ENCODE results near the gene CNN1. TPM values are rescaled to one million over a fixed set of nuclear protein-coding genes. Genes with fewer than 3 reads are reported as not detected.
A peak's percentile ranks its signal among the peaks of the same experiment; 100 is the strongest.

CNN1 gene
- total RNA-seq, 1 donor from 2014 or later: 27.3 TPM

GRCh38 chr19:11513946-11514345, 24.7 kb upstream of the CNN1 start:
- intact Hi-C loops (cut with DNase I): no loop called here
- ATAC-seq (peak; percentile 12), DNase-seq (no peak)
- Histone ChIP-seq H3K27me3 (no peaks in the 10 kb centered on the region), H3K27ac (no peak overlapping the region), H3K36me3 (peaks cover 34% of the 10 kb centered on the region), H3K4me3 (no peak overlapping the region), H3K9me3 (no peaks in the 10 kb centered on the region), H3K4me1 (no peaks in the 10 kb centered on the region)
- TF ChIP-seq, protein P1, sequence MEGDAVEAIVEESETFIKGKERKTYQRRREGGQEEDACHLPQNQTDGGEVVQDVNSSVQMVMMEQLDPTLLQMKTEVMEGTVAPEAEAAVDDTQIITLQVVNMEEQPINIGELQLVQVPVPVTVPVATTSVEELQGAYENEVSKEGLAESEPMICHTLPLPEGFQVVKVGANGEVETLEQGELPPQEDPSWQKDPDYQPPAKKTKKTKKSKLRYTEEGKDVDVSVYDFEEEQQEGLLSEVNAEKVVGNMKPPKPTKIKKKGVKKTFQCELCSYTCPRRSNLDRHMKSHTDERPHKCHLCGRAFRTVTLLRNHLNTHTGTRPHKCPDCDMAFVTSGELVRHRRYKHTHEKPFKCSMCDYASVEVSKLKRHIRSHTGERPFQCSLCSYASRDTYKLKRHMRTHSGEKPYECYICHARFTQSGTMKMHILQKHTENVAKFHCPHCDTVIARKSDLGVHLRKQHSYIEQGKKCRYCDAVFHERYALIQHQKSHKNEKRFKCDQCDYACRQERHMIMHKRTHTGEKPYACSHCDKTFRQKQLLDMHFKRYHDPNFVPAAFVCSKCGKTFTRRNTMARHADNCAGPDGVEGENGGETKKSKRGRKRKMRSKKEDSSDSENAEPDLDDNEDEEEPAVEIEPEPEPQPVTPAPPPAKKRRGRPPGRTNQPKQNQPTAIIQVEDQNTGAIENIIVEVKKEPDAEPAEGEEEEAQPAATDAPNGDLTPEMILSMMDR (IDR thresholded peaks at IDR 0.05): no peak

DNA sequence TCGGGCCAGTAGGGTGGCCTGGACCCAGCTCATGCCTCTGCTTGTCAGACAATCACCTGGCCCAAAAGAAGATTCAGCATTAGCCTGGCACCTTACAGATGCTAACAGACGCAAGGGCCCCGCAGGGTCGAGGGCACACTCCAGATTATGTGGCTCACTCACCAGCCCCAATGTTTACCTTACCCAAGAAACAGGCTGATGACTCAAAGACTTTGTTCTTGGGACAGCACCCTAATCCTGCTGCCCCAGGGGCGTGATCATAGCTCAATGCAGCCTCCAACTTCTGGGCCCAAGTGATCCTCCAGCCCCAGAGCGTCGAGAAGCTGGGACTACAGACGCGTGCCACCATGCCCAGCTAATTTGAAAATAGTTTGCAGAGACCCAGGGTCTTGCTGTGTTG, 19.5 kb upstream of the CNN1 start:
- ATAC-seq (no peak), DNase-seq (no peak)
- H3K4me1 ChIP-seq: no peaks in the 10 kb centered on the region
- TF ChIP-seq, protein P1 (IDR thresholded peaks at IDR 0.05): no peak
- no peaks in the 10 kb centered on the region for H3K27me3 ChIP-seq
- H3K36me3 ChIP-seq: peaks cover 36% of the 10 kb centered on the region
- no peak overlapping the region for H3K4me3 ChIP-seq
- no peaks in the 10 kb centered on the region for H3K9me3 ChIP-seq
- intact Hi-C loops (cut with DNase I): no loop called here
- H3K27ac ChIP-seq: no peak overlapping the region

- Histone ChIP-seq H3K27me3 (no peaks in the 10 kb centered on the region), H3K36me3 (peaks cover 11% of the 10 kb centered on the region), H3K9me3 (no peaks in the 10 kb centered on the region), H3K27ac (peak within 1 kb of the TSS; percentile 84), H3K4me1 (peaks cover 12% of the 10 kb centered on the region), H3K4me3 (peak within 1 kb of the TSS; percentile 72)
- intact Hi-C loops (cut with DNase I): no loop called here
- peak; percentile 97 for DNase-seq
- TF ChIP-seq, protein P1 (IDR thresholded peaks at IDR 0.05): no peak
- ATAC-seq: peak; percentile 99
Measured at GRCh38 chr19:11528551-11529341, 9.9 kb upstream of the CNN1 start, which contains the start of gene ECSIT. Gene ECSIT, minus strand, starts transcription at chr19:11529134. Its CDS starts 9,964 bp downstream, at chr19:11519170.

DNA sequence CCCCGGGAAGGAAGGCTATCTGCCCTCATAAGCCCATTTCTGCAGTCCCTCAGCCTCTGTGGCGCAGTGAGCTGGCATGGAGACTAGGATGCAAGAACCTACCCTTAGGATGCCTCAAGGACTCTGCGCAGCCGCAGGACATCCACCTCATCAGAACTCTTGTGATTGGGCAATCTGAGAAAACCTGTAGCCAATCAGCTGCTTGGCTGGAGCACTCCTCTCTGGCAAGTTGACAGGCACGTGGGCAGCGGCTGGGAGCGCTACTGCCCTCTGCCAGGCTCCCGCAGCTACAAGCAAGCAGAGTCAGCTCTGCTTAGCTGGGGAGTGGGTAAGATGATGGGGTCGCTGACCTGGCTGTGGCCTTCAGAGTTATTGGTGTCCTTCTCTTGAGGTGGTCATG, 8.2 kb upstream of the CNN1 start:
- Histone ChIP-seq H3K4me3 (no peak overlapping the region), H3K9me3 (no peaks in the 10 kb centered on the region), H3K27me3 (no peaks in the 10 kb centered on the region), H3K27ac (no peak overlapping the region), H3K4me1 (peaks cover 12% of the 10 kb centered on the region), H3K36me3 (no peaks in the 10 kb centered on the region)
- TF ChIP-seq, protein P1 (IDR thresholded peaks at IDR 0.05): no peak
- ATAC-seq: peak; percentile 24
- intact Hi-C loops (cut with DNase I): no loop called here
- peak; percentile 87 for DNase-seq

- Histone ChIP-seq H3K36me3 (no peaks in the 10 kb centered on the region), H3K9me3 (no peaks in the 10 kb centered on the region), H3K27me3 (peaks cover 7% of the 10 kb centered on the region), H3K27ac (no peak overlapping the region), H3K4me3 (no peak overlapping the region), H3K4me1 (peaks cover 4% of the 10 kb centered on the region)
- intact Hi-C loops (cut with DNase I): no loop called here
- TF ChIP-seq, protein P1 (IDR thresholded peaks at IDR 0.05): no peak
- DNase-seq: no peak
- ATAC-seq: no peak
Measured at GRCh38 chr19:11534538-11534937, 4.1 kb upstream of the CNN1 start.

Measured in upper lobe of right lung (tissue), 1 donor.